NCI-H1417 treated with DMSO at 0.1 percent for 48 hours (cell line): ENCODE measurements around the gene TSNAXIP1.

Experiments
- DNase-seq: peaks from one replicate; lab custom pipeline; 2025; lab: John Stamatoyannopoulos, UW

TSNAXIP1 gene, protein sequence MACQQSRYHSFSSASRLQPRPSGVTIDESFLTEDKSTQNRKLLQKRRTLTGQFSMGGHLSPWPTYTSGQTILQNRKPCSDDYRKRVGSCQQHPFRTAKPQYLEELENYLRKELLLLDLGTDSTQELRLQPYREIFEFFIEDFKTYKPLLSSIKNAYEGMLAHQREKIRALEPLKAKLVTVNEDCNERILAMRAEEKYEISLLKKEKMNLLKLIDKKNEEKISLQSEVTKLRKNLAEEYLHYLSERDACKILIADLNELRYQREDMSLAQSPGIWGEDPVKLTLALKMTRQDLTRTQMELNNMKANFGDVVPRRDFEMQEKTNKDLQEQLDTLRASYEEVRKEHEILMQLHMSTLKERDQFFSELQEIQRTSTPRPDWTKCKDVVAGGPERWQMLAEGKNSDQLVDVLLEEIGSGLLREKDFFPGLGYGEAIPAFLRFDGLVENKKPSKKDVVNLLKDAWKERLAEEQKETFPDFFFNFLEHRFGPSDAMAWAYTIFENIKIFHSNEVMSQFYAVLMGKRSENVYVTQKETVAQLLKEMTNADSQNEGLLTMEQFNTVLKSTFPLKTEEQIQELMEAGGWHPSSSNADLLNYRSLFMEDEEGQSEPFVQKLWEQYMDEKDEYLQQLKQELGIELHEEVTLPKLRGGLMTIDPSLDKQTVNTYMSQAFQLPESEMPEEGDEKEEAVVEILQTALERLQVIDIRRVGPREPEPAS

DNA sequence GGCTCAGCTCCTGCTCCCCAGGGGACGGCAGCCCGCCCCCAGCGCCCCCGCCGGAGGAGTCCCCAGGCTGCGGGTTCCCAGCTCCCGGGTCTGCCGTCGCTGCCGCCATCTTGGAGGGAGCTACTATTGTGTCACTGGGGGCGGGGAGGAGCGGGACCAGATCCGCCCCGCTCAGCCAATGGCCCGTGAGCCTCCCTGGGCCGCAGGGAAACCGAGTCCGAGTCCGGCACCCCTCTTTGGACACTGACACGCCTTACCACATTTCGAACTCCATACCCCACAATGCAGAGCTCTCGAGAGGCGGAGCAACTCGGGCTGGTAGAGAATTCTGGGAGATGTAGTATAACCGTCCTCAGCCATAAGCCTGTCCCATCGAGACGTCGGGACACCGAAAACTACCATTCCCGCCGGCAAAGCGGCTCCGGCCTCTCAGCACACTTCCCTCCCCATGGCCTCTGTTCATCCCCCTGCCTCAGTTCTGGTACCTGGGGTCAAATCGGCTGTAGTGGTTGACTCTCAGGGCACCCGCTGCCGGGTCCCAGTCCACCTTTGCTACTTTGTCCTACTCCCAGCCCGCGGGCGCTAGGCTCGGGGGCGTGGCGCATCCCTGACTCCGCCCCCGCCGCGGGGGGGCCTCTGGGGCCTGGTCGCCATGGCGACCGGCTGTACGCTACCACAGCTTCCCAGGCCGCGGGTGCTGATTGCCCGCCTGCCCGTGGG, at the start of gene TSNAXIP1, which contains the start of gene RANBP10:
Gene TSNAXIP1 (plus strand): TSS at position 462 of the 720 bp plus-strand sequence. CDS start 261 bp downstream, outside the sequence.
Gene RANBP10 (minus strand): TSS at position 133 of the 720 bp plus-strand sequence. CDS start 24 bp downstream, at position 109.
- peak; percentile 95 for DNase-seq

DNA sequence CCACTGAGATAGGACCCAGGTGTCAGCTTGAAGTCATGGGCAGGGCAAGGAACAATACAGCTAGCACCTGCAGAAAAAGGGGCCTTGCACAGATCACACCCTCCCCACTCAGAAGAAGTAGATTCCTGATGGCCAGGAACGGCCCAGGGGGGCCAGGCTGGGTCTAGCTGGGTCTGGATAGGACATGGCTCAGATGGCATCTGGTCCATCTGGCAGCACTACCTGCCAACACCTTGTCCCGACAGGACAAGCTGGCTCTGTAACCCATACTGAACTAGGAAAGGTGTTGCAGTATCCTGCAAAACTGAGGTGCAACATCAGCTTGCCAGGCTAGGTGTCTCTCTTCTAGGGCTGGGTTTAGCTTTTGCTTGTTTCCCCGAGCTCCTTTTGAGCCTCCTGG, 48.7 kb upstream of the TSNAXIP1 start:
- DNase-seq = no peak

DNA sequence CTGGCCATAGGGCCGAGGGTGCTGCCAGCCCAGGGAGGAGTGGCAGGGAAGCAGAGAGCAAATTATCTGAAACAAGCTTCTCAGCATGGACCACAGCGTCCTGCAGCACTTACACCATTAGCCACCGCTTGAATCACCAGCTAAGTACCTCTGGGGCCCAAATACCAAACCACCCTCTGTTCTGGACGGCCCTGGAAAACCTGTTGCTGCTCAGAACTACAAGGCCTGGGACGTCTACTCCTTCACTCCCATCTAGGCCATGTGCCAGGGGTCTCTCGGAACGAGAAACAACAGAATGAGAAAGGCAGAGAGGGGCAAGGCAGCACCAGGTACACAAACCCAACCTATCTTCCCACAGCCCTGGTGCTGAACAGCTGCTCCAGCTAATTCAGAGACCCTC, 47.7 kb upstream of the TSNAXIP1 start:
- no peak for DNase-seq

DNA sequence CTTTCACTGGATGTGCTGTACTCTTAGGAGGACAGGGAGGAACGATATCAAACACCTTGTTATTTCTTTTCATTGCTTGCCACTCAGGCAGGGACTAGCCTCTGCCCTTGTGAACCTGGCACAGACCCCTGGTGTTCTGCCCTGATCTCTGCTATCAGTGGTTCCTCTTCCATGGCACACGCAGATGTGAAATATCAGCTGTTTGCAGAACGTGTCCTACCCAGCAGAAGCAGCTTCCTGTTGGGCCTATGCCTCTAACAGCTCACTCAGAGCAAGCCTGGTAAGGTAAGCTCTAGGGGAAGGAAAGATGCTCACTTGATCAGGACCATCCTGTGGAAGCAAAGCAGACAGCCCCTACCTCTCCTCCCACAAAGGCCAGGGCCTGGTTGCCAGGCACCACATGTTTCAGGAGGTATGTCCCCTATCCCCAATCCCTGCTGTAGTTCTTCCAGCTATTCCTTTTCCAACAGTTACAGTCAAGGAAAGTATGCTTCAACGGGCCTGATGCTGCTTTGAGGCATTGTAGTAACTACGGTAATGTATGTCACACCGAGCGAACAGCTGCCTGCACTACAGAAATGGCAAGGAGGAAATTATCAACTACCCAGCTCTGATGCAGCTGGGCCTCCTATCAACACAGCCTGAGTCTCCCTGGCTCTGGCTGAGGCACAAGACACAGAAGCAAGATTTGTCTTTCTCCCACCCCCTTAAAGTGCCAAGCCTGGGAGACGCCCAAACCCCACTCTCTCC, 46.3 kb upstream of the TSNAXIP1 start:
- no peak for DNase-seq

DNA sequence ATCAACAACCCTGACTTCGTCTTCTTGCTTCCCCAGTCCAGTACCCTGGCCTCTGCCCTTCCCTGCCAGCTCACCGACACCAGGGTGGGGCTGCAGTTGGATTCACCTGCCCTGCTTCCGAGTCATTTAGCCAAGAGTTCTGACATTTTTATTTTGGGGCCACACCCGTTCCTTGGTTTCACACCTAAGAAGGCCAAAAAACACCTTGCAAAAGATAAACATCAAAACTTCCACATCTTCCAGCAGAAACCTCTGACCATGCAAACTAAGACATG, 45.8 kb upstream of the TSNAXIP1 start:
- no peak for DNase-seq

DNA sequence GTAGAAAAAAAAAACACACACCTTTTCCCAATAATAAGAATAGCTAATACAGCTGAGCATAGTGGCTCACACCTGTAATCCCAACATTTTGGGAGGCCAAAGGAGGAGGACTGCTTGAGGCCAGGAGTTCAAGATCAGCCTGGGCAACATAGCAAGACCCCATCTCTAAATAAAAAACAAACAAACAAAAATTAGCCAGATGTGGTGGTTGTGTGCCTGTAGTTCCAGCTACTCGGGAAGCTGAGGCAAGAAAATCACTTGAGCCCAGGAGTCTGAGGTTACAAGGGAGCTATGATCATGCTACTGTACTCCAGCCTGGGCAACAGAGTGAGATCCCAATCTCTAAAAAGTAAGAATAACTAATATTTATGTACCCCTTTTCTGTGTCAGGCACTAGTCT, 44.8 kb upstream of the TSNAXIP1 start:
- no peak for DNase-seq

DNA sequence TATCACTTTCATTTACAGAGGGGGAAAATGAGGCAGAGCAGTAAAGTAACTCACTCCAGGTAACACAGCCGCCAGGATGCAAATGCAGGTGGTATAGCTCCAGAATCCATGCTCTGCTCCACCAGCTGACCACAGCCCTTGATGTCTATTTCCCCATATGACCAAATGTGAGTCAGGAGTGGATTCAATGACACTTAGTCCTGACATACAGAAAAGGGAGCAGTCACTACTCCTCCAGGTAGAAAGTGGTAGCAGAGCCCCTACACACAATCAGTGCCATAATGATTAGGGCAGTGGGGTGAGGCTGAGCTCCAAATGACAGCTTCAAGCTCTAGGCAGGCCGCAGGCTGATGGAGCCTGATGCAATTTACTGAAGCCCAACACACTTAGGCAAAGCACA, 44.3 kb upstream of the TSNAXIP1 start:
- no peak for DNase-seq

DNA sequence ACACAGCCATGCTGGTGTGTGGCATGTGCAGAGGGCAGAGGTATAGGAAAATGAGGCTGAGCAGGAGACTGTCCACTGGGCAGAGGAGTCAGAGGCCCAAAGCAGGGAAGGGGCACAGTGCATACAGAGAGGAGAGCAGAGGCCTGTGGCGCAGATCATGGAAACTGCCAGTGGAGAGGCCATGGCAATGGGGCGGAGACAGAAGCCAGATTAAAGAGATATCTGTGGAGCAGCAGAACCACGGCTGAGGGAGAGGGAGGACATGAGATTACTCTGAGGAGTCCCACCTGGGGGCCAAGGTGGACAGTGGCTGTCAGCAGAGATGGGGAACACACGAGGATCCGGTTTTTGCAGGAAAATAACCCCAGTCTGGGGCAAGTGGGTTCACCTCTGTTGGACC, 43.6 kb upstream of the TSNAXIP1 start:
- DNase-seq = no peak

DNA sequence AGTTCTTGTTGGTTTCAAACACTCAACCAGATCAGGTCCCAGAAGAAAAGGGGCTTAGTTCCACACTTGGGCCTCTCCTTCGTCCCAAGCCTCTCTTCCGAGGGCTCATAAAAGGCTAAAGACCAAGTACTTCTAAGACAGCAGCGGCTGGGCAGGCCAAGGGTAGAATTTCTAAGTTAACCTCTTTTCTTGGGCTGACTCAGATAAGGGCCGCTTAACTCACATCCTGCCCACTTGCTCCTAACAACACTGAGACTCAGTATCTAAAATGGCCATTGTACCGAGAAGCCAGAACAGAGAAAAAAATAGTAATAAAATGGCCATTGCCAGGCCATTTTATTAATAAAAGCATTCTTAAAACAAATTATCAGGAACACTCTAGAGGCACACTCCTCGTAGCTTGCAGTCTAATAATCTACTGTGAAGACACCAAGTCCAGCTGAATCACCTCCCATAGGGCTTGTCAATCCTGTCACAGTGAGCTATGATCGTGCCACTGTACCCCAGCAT, 42.5 kb upstream of the TSNAXIP1 start:
- DNase-seq = no peak

DNA sequence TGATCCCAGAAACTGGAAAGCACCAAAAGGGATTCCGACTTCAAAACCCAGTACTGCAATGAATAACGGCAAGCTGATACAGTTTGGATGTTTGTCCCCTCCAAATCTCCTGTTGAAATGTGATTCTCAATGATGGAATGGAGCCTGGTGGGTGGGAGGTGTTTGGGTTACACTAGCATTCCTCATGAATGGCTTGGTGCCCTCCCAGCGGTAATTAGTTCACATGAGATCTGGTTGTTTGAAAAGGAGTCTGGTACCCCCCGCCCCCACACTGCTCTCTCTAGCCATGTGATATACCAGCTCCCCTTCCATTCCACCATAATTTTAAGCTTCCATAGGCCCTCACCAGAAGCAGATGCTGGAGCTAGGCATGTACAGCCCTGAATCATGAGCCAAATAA, 40.4 kb upstream of the TSNAXIP1 start:
- no peak for DNase-seq

DNA sequence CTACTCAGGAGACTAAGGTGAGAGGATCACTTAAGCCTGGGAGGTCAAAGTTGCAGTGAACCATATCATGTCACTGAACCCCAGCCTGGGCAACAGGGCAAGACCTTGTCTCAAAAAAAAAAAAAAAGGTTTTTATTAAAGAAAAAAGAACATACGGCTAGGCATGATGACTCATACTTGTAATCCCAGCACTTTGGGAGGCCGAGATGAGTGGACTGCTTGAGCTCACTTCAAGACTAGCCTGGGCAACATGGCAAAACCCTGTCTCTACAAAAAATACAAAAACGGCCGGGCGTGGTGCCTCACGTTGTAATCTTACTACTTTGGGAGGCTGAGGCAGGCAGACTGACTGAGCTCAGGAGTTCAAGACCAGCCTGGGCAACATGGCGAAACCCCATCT, 38.7 kb upstream of the TSNAXIP1 start:
- no peak for DNase-seq

DNA sequence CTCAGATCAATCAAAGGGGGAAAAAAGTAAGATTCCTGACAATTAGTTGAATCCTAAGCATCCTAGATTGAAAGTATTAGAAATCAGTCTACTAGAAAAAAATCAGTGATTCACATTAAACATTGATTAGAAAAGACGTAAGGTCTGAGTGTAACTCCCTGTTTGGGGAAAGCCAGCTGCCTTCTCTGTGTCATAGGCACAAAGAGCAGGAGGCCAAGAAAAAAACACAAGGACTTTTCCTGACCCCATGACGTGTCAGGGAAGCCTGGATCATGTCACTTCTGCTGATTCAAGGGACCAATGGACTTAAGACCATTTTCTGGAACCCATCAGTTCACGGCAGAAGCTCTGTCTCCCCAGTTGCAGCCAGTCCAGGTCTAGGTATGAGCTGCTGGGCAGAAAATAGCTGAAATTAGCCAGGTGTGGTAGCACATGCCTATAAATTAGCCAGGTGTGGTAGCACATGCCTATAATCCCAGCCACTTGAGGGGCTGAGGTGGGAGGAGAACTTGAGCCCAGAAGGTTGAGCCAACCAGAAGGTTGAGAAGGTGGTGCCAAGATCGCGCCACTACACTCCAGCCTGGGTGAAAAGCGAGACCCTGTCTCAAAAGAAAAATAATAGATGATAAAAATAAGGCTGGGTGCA, 36.2 kb upstream of the TSNAXIP1 start:
- no peak for DNase-seq

DNA sequence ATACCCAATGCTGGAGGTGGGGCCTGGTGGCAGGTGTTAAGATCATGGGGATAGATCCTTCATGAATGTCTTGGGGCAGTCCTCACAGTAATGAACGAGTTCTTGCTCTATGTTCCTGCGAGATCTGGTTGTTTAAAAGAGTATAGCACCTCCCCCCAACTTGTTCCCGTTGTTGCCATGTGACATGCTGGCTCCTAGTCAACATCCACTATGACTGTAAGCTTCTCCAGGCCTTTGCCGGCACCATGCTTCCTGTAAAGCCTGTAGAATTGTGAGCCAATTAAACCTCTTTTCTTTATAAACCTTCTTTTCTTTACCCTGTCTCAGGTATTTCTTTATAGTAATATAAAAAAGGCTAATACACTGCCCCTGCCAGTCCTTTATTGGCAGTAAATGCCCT, 33.6 kb upstream of the TSNAXIP1 start:
- DNase-seq = no peak

DNA sequence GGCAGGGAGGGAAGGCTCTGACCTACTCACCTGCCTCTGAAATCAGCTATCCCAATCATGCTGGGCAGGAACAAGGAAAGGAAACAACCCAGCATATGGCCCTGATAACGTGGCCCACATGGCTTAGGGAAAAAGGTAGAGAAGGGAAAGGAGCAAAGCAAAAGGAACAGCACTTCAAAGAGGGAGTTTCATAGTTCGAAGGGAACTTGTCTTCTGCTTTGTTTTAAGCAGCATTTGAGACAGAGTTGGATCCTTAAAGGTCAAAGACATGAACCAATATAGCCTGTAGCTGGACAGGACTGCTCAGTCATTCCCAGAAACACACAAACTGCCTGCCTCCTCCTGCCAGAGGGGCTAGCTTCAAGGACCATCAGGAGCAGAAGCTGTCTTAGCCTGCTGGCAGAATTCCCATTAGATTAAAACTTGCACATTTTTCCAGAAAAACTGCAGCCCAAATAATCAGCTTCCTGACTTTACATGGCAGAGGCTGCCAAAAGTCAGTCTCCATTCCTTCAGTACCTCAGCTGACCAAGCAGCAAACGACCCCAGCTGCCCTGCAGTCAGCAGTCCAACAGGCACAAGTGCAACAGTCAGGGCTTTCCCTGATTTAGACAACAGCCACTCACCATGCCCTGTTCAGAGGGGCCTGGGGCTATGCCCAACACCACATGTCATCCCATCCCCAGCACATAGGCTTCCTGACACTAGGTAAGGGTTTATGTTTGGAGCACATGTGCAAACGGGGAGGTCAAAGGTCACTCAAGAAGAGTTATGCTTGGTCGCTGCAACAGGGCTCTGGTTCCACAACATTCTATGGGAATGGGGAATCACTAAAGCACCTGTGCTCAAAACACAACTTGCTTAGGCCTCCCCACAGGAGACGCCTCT, 32.9 kb upstream of the TSNAXIP1 start:
- DNase-seq = no peak

DNA sequence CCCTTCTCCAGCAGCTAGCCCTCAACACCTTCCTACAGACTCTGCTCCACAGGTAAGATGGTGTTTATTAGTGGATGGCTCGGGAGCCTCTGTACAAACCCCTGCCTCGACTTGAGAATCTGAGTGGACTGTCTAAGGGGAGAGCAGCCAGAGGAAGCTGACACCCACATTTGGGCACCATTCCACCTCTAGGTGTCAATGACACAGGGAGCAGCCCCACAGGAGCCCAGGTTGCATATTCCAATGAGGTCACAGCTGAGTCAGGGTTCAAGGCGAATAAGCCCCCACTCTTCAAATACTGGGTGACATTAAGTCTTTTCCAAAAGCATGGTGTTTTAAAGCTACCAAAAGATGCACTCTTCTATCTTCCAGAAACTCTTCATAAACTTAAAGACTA, 32.2 kb upstream of the TSNAXIP1 start:
- DNase-seq = no peak

DNA sequence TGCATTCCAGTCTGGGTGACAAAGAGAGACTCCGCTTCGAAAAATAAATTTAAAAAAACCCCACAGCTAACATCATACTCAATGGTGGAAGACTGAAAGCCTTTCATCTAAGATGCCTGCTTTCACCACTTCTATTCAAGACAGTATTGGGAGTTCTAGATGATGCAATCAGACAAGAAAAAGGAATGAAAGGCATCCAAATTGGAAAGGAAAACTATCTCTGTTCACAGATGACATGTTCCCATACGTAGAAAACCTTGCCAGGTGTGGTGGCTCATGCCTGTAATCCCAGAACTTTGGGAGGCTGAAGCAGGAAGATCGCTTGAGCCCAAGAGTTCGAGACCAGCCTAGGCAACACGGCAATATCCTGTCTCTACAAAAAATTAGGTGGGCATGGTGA, 31.4 kb upstream of the TSNAXIP1 start:
- no peak for DNase-seq

DNA sequence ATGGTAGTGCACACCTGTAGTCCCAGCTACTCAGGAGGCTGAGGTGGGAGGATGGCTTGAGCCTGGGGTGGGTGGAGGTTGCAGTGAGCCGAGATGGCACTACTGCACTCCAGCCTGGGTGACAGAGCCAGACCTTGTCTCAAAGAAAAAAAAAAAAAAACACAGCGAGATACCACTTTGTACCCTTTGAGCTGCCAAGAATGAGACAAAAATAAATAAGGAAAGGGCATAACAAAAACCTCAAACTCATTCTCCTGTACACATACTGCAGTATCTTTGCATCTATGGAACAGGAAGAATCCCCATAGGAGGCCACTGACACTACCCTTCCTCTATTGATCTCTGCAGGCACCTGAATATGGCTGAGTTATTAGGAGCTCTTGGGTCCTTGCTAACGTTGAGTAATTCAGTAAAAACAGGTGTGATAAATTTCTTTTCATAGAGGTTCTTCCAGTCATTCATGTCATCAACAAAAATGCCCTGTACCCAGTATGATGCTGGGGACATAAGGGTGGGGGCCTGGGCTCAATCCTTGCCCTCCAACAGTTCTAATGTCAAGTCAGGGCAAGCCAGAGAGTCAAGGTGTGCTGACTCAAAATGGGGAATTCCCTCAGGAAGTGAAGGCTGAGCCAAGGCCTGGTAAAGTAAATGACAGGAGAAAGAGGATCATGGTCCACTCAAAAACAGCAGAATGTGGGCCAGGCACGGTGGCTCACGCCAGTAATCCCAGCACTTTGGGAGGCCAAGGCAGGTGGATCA, 27.3 kb upstream of the TSNAXIP1 start:
- DNase-seq = no peak

DNA sequence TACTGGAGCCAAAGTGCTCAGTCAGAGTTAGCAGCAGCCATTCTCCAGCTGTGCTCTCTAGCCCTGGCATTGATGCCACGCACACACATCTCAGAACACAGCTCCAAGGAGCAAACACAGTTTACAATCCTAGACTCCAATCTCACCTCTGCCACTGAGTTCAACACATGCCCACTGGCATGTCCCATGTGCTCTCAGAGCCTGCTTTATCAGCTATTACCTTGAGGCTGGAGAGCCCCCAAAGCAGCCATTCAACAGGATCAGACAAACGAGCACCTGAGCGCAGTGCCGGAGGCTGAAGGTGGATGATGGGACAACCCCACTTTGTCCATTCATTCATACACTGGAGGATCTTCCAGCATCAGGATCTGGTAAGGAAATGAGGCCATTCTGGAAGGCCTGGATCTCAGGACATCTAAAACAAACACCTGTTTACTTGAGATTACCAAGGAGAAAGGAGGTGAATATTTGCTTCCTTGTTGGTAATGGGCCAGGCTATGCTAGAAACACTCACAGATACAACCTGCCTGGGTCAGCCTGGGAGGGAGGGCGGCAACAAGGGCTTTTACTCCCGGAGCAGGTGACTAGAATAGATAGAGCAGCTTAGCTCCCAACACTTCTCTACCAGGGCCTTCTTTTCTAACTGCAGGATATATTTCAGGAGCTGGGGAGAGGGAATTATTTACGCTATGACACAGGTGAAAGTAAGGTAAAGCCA, 25.7 kb upstream of the TSNAXIP1 start:
- no peak for DNase-seq

DNA sequence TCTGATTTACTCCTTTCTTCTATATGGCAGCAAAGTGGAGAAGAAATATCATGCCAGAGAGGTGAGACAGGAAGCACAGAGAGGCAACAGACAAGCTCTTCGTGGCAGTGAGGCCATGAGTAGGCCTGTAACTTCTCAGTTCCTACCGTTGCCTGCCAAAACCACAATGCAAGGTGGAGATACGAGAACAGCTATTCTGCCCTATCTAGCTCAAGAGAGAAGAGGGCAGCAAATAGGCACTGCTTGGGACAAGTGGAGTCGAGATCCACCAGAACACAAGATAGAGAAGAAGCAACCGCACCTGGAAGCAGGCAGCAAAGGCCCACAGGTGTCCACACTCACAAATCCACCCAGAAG, 25.1 kb upstream of the TSNAXIP1 start:
- no peak for DNase-seq
